GM04504 (cell line): Measurements from ENCODE around the gene ELAVL1.

Experiments used
- DNase-seq: peaks from one replicate; pipeline ENCODE4 v3.0.0-alpha.2; 2012; ENCODE audit warnings: low read depth

Gene ELAVL1

DNA sequence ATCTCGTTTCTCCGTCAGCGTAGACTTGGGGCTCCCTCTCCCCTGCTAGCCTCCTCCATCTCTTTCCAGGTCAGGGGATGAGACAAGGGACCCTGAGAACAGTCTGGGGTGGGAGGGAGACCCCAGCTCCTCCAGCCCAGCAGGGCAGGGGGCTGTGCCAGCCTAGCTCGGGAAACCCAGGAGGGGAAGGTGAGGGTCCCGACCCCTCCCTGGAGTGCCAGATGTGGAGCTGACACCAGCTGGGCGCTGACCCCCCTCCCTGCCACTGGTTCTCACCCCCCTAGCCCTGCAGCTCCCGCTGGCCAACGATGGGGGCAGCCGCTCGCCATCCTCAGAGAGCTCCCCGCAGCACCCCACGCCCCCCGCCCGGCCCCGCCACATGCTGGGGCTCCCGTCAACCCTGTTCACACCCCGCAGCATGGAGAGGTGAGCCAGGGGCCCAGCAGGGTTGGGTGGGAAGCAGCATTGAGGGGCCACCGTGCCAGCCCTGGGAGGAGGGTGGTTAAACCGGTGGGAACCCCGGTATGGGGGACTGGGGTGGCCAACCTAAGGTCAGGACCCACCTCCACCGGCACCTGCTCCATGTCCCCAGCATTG is 95.9 kb downstream of the ELAVL1 start:
- no peak for DNase-seq

DNA sequence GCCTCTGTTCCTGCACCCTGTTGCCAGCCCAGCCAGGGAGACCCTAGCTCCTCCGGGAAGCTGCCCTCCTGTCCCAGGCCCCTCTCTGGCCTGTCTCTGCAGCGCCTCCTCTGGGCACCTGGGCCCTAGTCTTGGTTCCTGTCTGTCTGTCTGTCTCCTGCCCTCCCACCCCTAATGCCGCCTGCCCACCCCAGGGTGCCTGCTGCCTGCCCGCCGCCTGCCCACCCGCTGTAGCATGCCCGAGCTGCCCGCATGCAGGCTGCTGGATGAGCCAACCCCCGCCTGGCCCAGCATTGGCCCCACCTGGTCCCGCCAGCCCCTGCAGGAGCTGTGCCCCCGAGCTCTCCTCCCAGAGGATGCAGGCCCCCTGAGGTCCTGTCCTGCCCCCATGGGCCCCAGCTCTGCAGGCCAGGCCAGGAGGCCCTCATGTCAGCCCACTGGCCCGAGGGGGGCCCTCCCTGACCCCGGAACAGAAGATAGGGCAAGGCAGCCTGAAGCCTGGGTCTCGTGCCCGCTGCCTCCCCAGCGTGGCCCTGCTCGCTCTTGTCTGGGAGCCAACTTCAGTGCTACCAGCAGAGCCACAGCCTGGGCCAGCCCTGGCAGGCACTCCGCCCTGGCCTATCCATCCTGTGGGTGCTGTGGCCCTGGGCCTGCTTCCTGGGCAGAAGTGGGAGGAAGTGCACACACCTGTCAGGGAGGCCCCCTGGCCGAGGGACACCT is 96.5 kb downstream of the ELAVL1 start:
- no peak for DNase-seq
